Measurements from ENCODE around the gene DSTN.

GRCh38 chr20:17545127-17545526, 24.7 kb upstream of the DSTN start:
- TF ChIP-seq POLR2AphosphoS5 (IDR thresholded peaks at IDR 0.05; ENCODE audit: insufficient read depth, low read depth, low read length) (no peak), EZH2 (IDR thresholded peaks at IDR 0.05; ENCODE audit: borderline replicate concordance, low read depth, low read length, severe bottlenecking) (no peak), CTCF (IDR thresholded peaks at IDR 0.05; ENCODE audit: extremely low read depth in 1 of 2, insufficient read depth in 1 of 2, low read depth in 1 of 2, low read length in 2 of 2) (no peak), MAX (IDR thresholded peaks at IDR 0.05; ENCODE audit: insufficient read depth, insufficient read length) (no peak)

Measured in endothelial cell of umbilical vein (primary cell).